ENCODE data around the gene PLEKHA8.

PLEKHA8 gene

GRCh38 chr7:30102281-30102680 lies 74.1 kb downstream of the PLEKHA8 start:
- ChIA-PET CTCF (no interaction called here), POLR2A (no interaction called here)
- DNase-seq (ENCODE audit: extremely low spot score) = no peak
- no peak for TF ChIP-seq CTBP1 (IDR thresholded peaks at IDR 0.05; ENCODE audit: borderline replicate concordance)
- TF ChIP-seq FOXA1 (IDR thresholded peaks at IDR 0.05) = no peak
- TF ChIP-seq FOXK2 (IDR thresholded peaks at IDR 0.05) = no peak
- TF ChIP-seq TARDBP (IDR thresholded peaks at IDR 0.05) = no peak
- TF ChIP-seq L3MBTL2 (conservative IDR thresholded peaks at IDR 0.05) = no peak
- TF ChIP-seq ZNF384 (IDR thresholded peaks at IDR 0.05) = no peak
- TF ChIP-seq FOXM1 (IDR thresholded peaks at IDR 0.05; ENCODE audit: borderline replicate concordance) = no peak

GRCh38 chr7:30104157-30104556 lies 75.9 kb downstream of the PLEKHA8 start:
- no peak for TF ChIP-seq HDGF (IDR thresholded peaks at IDR 0.05; ENCODE audit: borderline replicate concordance)
- TF ChIP-seq ARNT (IDR thresholded peaks at IDR 0.05) = no peak
- TF ChIP-seq L3MBTL2 (conservative IDR thresholded peaks at IDR 0.05) = no peak
- TF ChIP-seq FOXK2 (IDR thresholded peaks at IDR 0.05) = no peak
- no peak for TF ChIP-seq LEF1 (IDR thresholded peaks at IDR 0.05; ENCODE audit: borderline replicate concordance)
- TF ChIP-seq FOXA1 (IDR thresholded peaks at IDR 0.05) = no peak
- TF ChIP-seq CTBP1 (IDR thresholded peaks at IDR 0.05; ENCODE audit: borderline replicate concordance) = no peak
- TF ChIP-seq ELF4 (IDR thresholded peaks at IDR 0.05) = no peak
- ChIA-PET POLR2A (no interaction called here), CTCF (no interaction called here)
- DNase-seq (ENCODE audit: extremely low spot score) = no peak

- ChIA-PET POLR2A (no interaction called here), CTCF (no interaction called here)
- DNase-seq (ENCODE audit: extremely low spot score) = no peak
- no peak for TF ChIP-seq ELF4 (IDR thresholded peaks at IDR 0.05)
- no peak for TF ChIP-seq SP1 (IDR thresholded peaks at IDR 0.05)
- no peak for TF ChIP-seq ZNF384 (IDR thresholded peaks at IDR 0.05)
- TF ChIP-seq FOXA1 (IDR thresholded peaks at IDR 0.05) = no peak
- TF ChIP-seq L3MBTL2 (conservative IDR thresholded peaks at IDR 0.05) = no peak
These were observed 84.0 kb downstream of the PLEKHA8 start for GRCh38 chr7:30112103-30112713.

DNA sequence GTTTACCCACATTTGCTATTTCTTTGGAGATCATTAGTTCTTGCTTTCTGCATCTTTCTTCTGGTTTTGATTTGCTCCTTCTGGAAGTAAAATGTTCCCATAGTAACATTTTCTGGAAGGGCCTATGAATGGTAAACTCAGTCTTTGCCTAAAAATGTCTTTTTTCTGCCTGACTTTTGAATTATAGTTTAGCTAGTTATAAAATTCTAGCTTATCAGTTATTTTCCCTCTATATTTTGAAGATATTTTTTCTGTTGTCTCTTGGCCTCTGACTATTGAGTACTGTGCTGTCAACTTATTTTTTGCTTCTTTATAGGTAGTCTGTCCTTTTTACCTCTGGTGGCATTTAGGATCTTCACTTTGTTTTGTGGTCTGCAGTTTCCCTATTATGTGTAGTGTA lies 84.9 kb downstream of the PLEKHA8 start:
- TF ChIP-seq TARDBP (IDR thresholded peaks at IDR 0.05) (no peak), ARNT (IDR thresholded peaks at IDR 0.05) (no peak), CTBP1 (IDR thresholded peaks at IDR 0.05; ENCODE audit: borderline replicate concordance) (no peak), LEF1 (IDR thresholded peaks at IDR 0.05; ENCODE audit: borderline replicate concordance) (no peak), FOXA1 (IDR thresholded peaks at IDR 0.05) (no peak), FOXM1 (IDR thresholded peaks at IDR 0.05; ENCODE audit: borderline replicate concordance) (no peak), BHLHE40 (IDR thresholded peaks at IDR 0.05; ENCODE audit: borderline replicate concordance) (no peak), ZNF384 (IDR thresholded peaks at IDR 0.05) (no peak), FOXK2 (IDR thresholded peaks at IDR 0.05) (no peak), SP1 (IDR thresholded peaks at IDR 0.05) (no peak)
- CTCF ChIA-PET = no interaction called here
- POLR2A ChIA-PET = no interaction called here
- DNase-seq (ENCODE audit: extremely low spot score) = no peak

GRCh38 chr7:30114536-30115238 lies 86.5 kb downstream of the PLEKHA8 start:
- TF ChIP-seq SP1 (IDR thresholded peaks at IDR 0.05) (no peak), ZNF384 (IDR thresholded peaks at IDR 0.05) (no peak), CTBP1 (IDR thresholded peaks at IDR 0.05; ENCODE audit: borderline replicate concordance) (no peak), BHLHE40 (IDR thresholded peaks at IDR 0.05; ENCODE audit: borderline replicate concordance) (no peak), SUZ12 (IDR thresholded peaks at IDR 0.05) (no peak)
- POLR2A ChIA-PET = no interaction called here
- DNase-seq (ENCODE audit: extremely low spot score) = no peak
- CTCF ChIA-PET = no interaction called here

GRCh38 chr7:30115709-30116297 lies 87.6 kb downstream of the PLEKHA8 start:
- CTCF ChIA-PET = no interaction called here
- TF ChIP-seq SUZ12 (IDR thresholded peaks at IDR 0.05) = no peak
- TF ChIP-seq ELF4 (IDR thresholded peaks at IDR 0.05) = no peak
- TF ChIP-seq NFRKB (IDR thresholded peaks at IDR 0.05) = 0 out of 2 replicates have a peak, but pooled peaks have one; percentile 46
- TF ChIP-seq ARNT (IDR thresholded peaks at IDR 0.05) = no peak
- TF ChIP-seq FOXM1 (IDR thresholded peaks at IDR 0.05; ENCODE audit: borderline replicate concordance) = no peak
- no peak for TF ChIP-seq LEF1 (IDR thresholded peaks at IDR 0.05; ENCODE audit: borderline replicate concordance)
- POLR2A ChIA-PET = no interaction called here
- no peak for DNase-seq (ENCODE audit: extremely low spot score)

DNA sequence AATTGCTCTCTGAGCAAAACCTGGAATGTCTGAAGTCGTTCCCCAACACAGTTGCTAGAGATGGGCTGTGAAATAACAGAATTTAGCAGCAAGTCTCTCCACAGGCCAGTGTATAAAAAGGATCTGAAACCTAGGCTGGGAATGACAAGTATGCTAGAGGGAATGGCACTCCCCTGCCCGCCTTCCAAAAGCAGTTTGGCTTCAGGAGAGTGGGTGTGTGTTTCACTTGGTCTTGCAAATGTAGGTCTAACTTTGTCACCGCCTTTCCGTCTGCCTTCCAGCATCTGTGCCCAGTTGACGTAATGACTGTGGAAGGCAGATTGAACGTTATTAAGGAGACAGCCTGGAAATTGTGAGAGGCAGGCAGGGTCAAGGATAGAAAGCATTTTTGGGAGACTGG lies 88.6 kb downstream of the PLEKHA8 start:
- no peak for TF ChIP-seq FOXM1 (IDR thresholded peaks at IDR 0.05; ENCODE audit: borderline replicate concordance)
- no peak for TF ChIP-seq ZNF384 (IDR thresholded peaks at IDR 0.05)
- TF ChIP-seq LEF1 (IDR thresholded peaks at IDR 0.05; ENCODE audit: borderline replicate concordance) = no peak
- TF ChIP-seq FOXA1 (IDR thresholded peaks at IDR 0.05) = no peak
- TF ChIP-seq BHLHE40 (IDR thresholded peaks at IDR 0.05; ENCODE audit: borderline replicate concordance) = no peak
- no peak for TF ChIP-seq ELF4 (IDR thresholded peaks at IDR 0.05)
- TF ChIP-seq SUZ12 (IDR thresholded peaks at IDR 0.05) = no peak
- no peak for TF ChIP-seq L3MBTL2 (conservative IDR thresholded peaks at IDR 0.05)
- no peak for TF ChIP-seq SP1 (IDR thresholded peaks at IDR 0.05)
- TF ChIP-seq CTBP1 (IDR thresholded peaks at IDR 0.05; ENCODE audit: borderline replicate concordance) = no peak
- POLR2A ChIA-PET = no interaction called here
- CTCF ChIA-PET = no interaction called here
- no peak for DNase-seq (ENCODE audit: extremely low spot score)

- POLR2A ChIA-PET = no interaction called here
- no peak for DNase-seq (ENCODE audit: extremely low spot score)
- TF ChIP-seq NFRKB (IDR thresholded peaks at IDR 0.05) (no peak), FOXM1 (IDR thresholded peaks at IDR 0.05; ENCODE audit: borderline replicate concordance) (no peak), SUZ12 (IDR thresholded peaks at IDR 0.05) (no peak), TARDBP (IDR thresholded peaks at IDR 0.05) (no peak), FOXA1 (IDR thresholded peaks at IDR 0.05) (no peak), ZNF384 (IDR thresholded peaks at IDR 0.05) (no peak), HDGF (IDR thresholded peaks at IDR 0.05; ENCODE audit: borderline replicate concordance) (no peak), L3MBTL2 (conservative IDR thresholded peaks at IDR 0.05) (no peak), LEF1 (IDR thresholded peaks at IDR 0.05; ENCODE audit: borderline replicate concordance) (no peak), SP1 (IDR thresholded peaks at IDR 0.05) (no peak), ELF4 (IDR thresholded peaks at IDR 0.05) (no peak), FOXK2 (IDR thresholded peaks at IDR 0.05) (no peak)
- CTCF ChIA-PET = no interaction called here
These were observed 89.7 kb downstream of the PLEKHA8 start for GRCh38 chr7:30117896-30118295.
